Breast epithelium (tissue), 3 donors: ENCODE measurements around the gene VSIR.

Experiments used
- POLR2A ChIP-seq: fragments of 450-650 bp; IDR thresholded peaks from one replicate; pipeline ENCODE4 v1.6.1; 2016; ENCODE audit warnings: antibody characterized with exemption, mild to moderate bottlenecking, moderate library complexity
- POLR2AphosphoS5 ChIP-seq, 3 donors: sonication (generic); formaldehyde crosslinking; IDR thresholded peaks; one replicate each; pipeline ENCODE4 v1.6.1; 2017; ENCODE audit warnings: antibody characterized with exemption in 3 of 3
- TF ChIP-seq, protein P1 (sequence below), 3 donors: fragments of 450-650 bp; IDR thresholded peaks; one replicate each; pipeline ENCODE4 v1.5.1; 2016 to 2017; ENCODE audit warnings: antibody characterized with exemption in 3 of 3, mild to moderate bottlenecking in 3 of 3, moderate library complexity in 3 of 3

DNA sequence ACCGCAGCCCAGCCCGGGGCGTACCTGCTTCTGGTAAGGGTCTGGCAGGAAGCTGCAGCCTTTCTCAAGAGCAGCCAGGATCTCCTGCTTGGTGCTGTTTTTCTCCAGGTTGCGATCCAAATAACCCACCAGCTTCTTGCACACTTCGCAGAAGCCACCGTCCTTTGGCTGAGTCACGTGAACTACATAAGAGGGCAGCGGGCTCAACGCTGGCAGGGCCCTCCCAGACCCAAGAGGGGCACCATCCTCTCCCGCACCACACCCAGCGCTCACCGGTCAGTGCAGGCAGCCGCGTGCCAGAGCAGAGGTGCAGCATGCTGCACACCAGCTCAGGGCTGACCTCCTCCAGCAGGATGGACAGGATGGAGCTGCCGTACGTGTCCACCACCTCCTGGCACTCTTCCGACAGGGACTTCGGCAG, 46.1 kb upstream of the VSIR start:
- TF ChIP-seq, protein P1, sequence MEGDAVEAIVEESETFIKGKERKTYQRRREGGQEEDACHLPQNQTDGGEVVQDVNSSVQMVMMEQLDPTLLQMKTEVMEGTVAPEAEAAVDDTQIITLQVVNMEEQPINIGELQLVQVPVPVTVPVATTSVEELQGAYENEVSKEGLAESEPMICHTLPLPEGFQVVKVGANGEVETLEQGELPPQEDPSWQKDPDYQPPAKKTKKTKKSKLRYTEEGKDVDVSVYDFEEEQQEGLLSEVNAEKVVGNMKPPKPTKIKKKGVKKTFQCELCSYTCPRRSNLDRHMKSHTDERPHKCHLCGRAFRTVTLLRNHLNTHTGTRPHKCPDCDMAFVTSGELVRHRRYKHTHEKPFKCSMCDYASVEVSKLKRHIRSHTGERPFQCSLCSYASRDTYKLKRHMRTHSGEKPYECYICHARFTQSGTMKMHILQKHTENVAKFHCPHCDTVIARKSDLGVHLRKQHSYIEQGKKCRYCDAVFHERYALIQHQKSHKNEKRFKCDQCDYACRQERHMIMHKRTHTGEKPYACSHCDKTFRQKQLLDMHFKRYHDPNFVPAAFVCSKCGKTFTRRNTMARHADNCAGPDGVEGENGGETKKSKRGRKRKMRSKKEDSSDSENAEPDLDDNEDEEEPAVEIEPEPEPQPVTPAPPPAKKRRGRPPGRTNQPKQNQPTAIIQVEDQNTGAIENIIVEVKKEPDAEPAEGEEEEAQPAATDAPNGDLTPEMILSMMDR (IDR thresholded peaks at IDR 0.05): no peak
- no peak for TF ChIP-seq POLR2A
- TF ChIP-seq POLR2AphosphoS5 (IDR thresholded peaks at IDR 0.05): no peak
